H1 (cell line): ENCODE measurements around the gene CHRM3. TPM values are rescaled to one million over a fixed set of nuclear protein-coding genes. Genes with fewer than 3 reads are reported as not detected.

ENCODE experiments used
- CTCF ChIA-PET: fragments of 300-600 bp; sonication (Branson Sonifier 250); formaldehyde crosslinking; loops from one replicate; lab custom pipeline; 2021; ENCODE audit not compliant: partially characterized antibody; lab: Charles Lee
- POLR2A ChIA-PET: fragments of 300-600 bp; sonication (Branson Sonifier 250); formaldehyde crosslinking; loops from one replicate; lab custom pipeline; 2021; ENCODE audit warnings: inconsistent platforms; ENCODE audit not compliant: partially characterized antibody; lab: Charles Lee
- DNase-seq, 2 experiments: peaks; one replicate each; pipeline versions ENCODE4 v3.0.0 to v3.0.0-alpha.2; 2010 to 2022; ENCODE audit warnings: low spot score in 2 of 2, low read depth in 1 of 2, mixed read lengths in 1 of 2
- FAIRE-seq: peaks from 2 replicates; lab custom pipeline; 2011; peaks lifted over from hg19 to GRCh38; lab: Jason Lieb, UNC
- H2AFZ ChIP-seq: 2 replicates; pipeline ENCODE4 v1.8.1; 2012; ENCODE audit warnings: low read length, inconsistent platforms
- H2AK5ac ChIP-seq: 2 replicates; pipeline ENCODE4 v1.6.1; 2013; ENCODE audit warnings: low read depth, low read length
- H2BK120ac ChIP-seq: replicated peaks from 2 replicates; pipeline ENCODE3; 2013; ENCODE audit warnings: low read depth, low read length, inconsistent platforms
- H2BK12ac ChIP-seq: 2 replicates; pipeline ENCODE4 v1.6.1; 2013; ENCODE audit warnings: low read depth, low read length
- H2BK15ac ChIP-seq: 2 replicates; pipeline ENCODE4 v1.6.1; 2013; ENCODE audit warnings: low read length
- H2BK20ac ChIP-seq: 2 replicates; pipeline ENCODE4 v1.6.1; 2013; ENCODE audit warnings: low read length
- H2BK5ac ChIP-seq: 2 replicates; pipeline ENCODE4 v1.6.1; 2013; ENCODE audit warnings: low read depth, low read length
- H3K14ac ChIP-seq: 2 replicates; pipeline ENCODE4 v1.6.1; 2013; ENCODE audit warnings: inconsistent platforms; ENCODE audit not compliant: insufficient read length
- H3K18ac ChIP-seq: 2 replicates; pipeline ENCODE4 v1.6.1; 2013; ENCODE audit warnings: low read length; ENCODE audit errors: extremely low read depth
- H3K23ac ChIP-seq: 2 replicates; pipeline ENCODE4 v1.6.1; 2013; ENCODE audit warnings: inconsistent platforms; ENCODE audit not compliant: insufficient read length
- H3K23me2 ChIP-seq: 2 replicates; pipeline ENCODE4 v1.6.1; 2013; ENCODE audit warnings: low read depth, low read length
- H3K27ac ChIP-seq: 2 replicates; pipeline ENCODE4 v1.6.1; 2011; ENCODE audit warnings: low read depth, low read length, inconsistent platforms
- H3K27me3 ChIP-seq, 4 experiments: replicated peaks in 1 of 4; 1 replicate in 1 of 4; 2 replicates in 3 of 4; pipeline versions ENCODE4 v1.6.1 to v1.8.1; 2011 to 2013; ENCODE audit warnings: low read length in 3 of 4, mild to moderate bottlenecking in 3 of 4, inconsistent platforms in 2 of 4, mixed read lengths in 2 of 4, moderate library complexity in 1 of 4; ENCODE audit not compliant: control insufficient read depth in 3 of 4, insufficient read depth in 3 of 4; ENCODE audit errors: extremely low read depth in 1 of 4
- H3K36me3 ChIP-seq, 4 experiments: 2 replicates each; pipeline versions ENCODE4 v1.6.1 to v1.8.1; 2011 to 2013; ENCODE audit warnings: mild to moderate bottlenecking in 4 of 4, low read length in 3 of 4, moderate library complexity in 2 of 4, control low read depth in 1 of 4, inconsistent platforms in 1 of 4; ENCODE audit not compliant: insufficient read depth in 4 of 4, control insufficient read depth in 2 of 4
- H3K4ac ChIP-seq: replicated peaks from 2 replicates; pipeline ENCODE3; 2013; ENCODE audit warnings: low read length, low read depth, mixed read lengths, inconsistent platforms; ENCODE audit not compliant: insufficient read length
- H3K4me1 ChIP-seq, 4 experiments: replicated peaks in 1 of 4; 1 replicate in 1 of 4; 2 replicates in 3 of 4; pipeline versions ENCODE4 v1.6.1 to v1.8.1; 2011 to 2013; ENCODE audit warnings: low read length in 3 of 4, inconsistent platforms in 2 of 4, mixed read lengths in 1 of 4; ENCODE audit not compliant: insufficient read depth in 4 of 4, control insufficient read depth in 3 of 4
- H3K4me2 ChIP-seq, 2 experiments: 2 replicates each; pipeline versions ENCODE4 v1.6.1 to v1.8.1; 2011 to 2013; ENCODE audit warnings: low read depth in 2 of 2, low read length in 2 of 2, control low read depth in 1 of 2, inconsistent platforms in 1 of 2, mild to moderate bottlenecking in 1 of 2; ENCODE audit not compliant: insufficient read depth in 1 of 2
- H3K4me3 ChIP-seq, 4 experiments: fragments of 200-600, 300-600 bp in 1 of 4; sonication (generic), shearing (Covaris generic), sonication (Bioruptor Twin) in 1 of 4; 2 replicates each; pipeline versions ENCODE4 v1.5.1 to v1.8.1; 2011 to 2016; ENCODE audit warnings: low read length in 4 of 4, low read depth in 3 of 4, control low read depth in 2 of 4, inconsistent platforms in 2 of 4, mild to moderate bottlenecking in 2 of 4, mixed read lengths in 1 of 4, moderate library complexity in 1 of 4; ENCODE audit not compliant: insufficient read depth in 2 of 4; ENCODE audit errors: extremely low read depth in 1 of 4
- H3K56ac ChIP-seq: replicated peaks from 2 replicates; pipeline ENCODE3; 2013; ENCODE audit warnings: low read depth, mild to moderate bottlenecking, mixed read lengths, low read length, inconsistent platforms; ENCODE audit not compliant: insufficient read length
- H3K79me1 ChIP-seq: 2 replicates; pipeline ENCODE4 v1.6.1; 2013; ENCODE audit warnings: low read depth, low read length, control low read depth
- H3K79me2 ChIP-seq, 2 experiments: 2 replicates each; pipeline versions ENCODE4 v1.6.1 to v1.8.1; 2012 to 2013; ENCODE audit warnings: low read length in 2 of 2, mild to moderate bottlenecking in 2 of 2, inconsistent platforms in 1 of 2; ENCODE audit not compliant: insufficient read depth in 2 of 2, control insufficient read depth in 1 of 2
- H3K9ac ChIP-seq, 4 experiments: replicated peaks in 1 of 4; 1 replicate in 1 of 4; 2 replicates in 3 of 4; pipeline versions ENCODE4 v1.6.1 to v1.8.1; 2011 to 2013; ENCODE audit warnings: low read depth in 3 of 4, low read length in 3 of 4, control low read depth in 2 of 4, mild to moderate bottlenecking in 2 of 4, moderate library complexity in 2 of 4, inconsistent platforms in 1 of 4; ENCODE audit errors: extremely low read depth in 1 of 4
- H3K9me3 ChIP-seq, 2 experiments: 2 replicates each; pipeline versions ENCODE4 v1.6.1 to v1.8.1; 2012 to 2013; ENCODE audit warnings: mild to moderate bottlenecking in 2 of 2, moderate library complexity in 2 of 2, control low read depth in 1 of 2, inconsistent platforms in 1 of 2, low read depth in 1 of 2, low read length in 1 of 2, mixed read lengths in 1 of 2; ENCODE audit not compliant: insufficient read depth in 2 of 2
- H4K20me1 ChIP-seq, 2 experiments: replicated peaks in 1 of 2; 2 replicates each; pipeline versions ENCODE3 to v1.8.1; 2011 to 2013; ENCODE audit warnings: inconsistent platforms in 2 of 2, low read length in 2 of 2, mild to moderate bottlenecking in 1 of 2; ENCODE audit not compliant: insufficient read depth in 2 of 2, control insufficient read depth in 1 of 2
- H4K5ac ChIP-seq: 2 replicates; pipeline ENCODE4 v1.6.1; 2013; ENCODE audit warnings: low read length, low read depth, mixed read lengths, inconsistent platforms; ENCODE audit not compliant: insufficient read length
- H4K8ac ChIP-seq: 2 replicates; pipeline ENCODE4 v1.8.0; 2013; ENCODE audit warnings: mild to moderate bottlenecking, moderate library complexity, low read length, inconsistent platforms; ENCODE audit not compliant: insufficient read depth; ENCODE audit errors: extremely low read depth
- H4K91ac ChIP-seq: replicated peaks from 2 replicates; pipeline ENCODE3; 2013; ENCODE audit warnings: low read length, mixed read lengths, inconsistent platforms; ENCODE audit not compliant: insufficient read length
- CTBP2 ChIP-seq: IDR thresholded peaks from 2 replicates; pipeline ENCODE4 v1.7.0; 2011; ENCODE audit warnings: borderline replicate concordance, mild to moderate bottlenecking, moderate library complexity, mixed read lengths, low read length; ENCODE audit not compliant: insufficient read depth, insufficient read length
- WGBS, 2 experiments: shearing (Covaris generic) in 1 of 2; methylation state at CpG; one replicate each; pipeline versions ENCODE4 v1.1.6 to v1.1.7; 2013 to 2015; ENCODE audit warnings: low lambda C conversion rate in 2 of 2, mixed read lengths in 2 of 2, inconsistent platforms in 1 of 2, low coverage in 1 of 2, missing lambda C conversion rate in 1 of 2; ENCODE audit not compliant: insufficient replicate concordance in 2 of 2, insufficient coverage in 1 of 2, insufficient read length in 1 of 2; ENCODE audit errors: extremely low coverage in 1 of 2, missing lambda C conversion rate in 1 of 2; 5-methylcytosine and 5-hydroxymethylcytosine counted together
- polyA plus RNA-seq, 7 experiments: library from polyadenylated mRNA; depleted of rRNA in 3 of 7; stranded (reverse) in 5 of 7; unstranded in 2 of 7; fragments of >200 nt in 5 of 7; fragments of 200-250 nt in 2 of 7; gene quantifications; 1 replicate in 5 of 7; 2 replicates in 1 of 7; 4 replicates in 1 of 7; pipeline versions ENCODE4 v1.2.1 to v1.2.3, GENCODE V29; 2011 to 2013; ENCODE audit warnings: missing spikeins in 2 of 7, mixed read lengths in 2 of 7
- total RNA-seq: library from RNA; stranded (reverse); fragmentation: NEBNext Ultra II Directional; extraction: Animal tissue kit (Norgen Biotek cat#: 25700); gene quantifications from 2 replicates; pipeline ENCODE4 v1.2.1, GENCODE V29; 2021

Gene CHRM3
- total and polyA plus RNA-seq, 2 of the 8 experiments (the other 6 are each of a cell fraction or from before 2014, with no cell fraction given), result 3.3 to 5.0 TPM

DNA sequence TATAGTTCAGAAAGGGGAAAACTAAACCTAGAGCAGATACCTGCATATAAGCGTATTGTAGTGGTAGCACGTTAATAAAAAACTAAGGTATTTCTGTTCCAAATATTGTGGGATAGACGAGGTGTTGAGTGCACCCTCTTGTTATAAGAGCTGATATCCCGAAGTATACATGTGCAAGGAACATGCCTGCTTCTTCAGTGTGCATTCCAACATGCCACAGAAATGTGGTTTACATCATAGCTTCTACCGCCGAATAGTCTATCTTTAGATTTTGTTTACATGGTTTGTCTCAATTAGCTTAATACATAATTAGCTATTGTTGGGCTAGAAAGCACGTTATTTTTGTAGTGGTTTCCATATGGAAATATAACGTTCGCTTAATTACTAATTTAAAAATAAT is 2.2 kb downstream of the CHRM3 start:
- no peak for FAIRE-seq
- no peak overlapping the region for H3K14ac ChIP-seq
- WGBS, 2 experiments, result 91% methylated on average over 9 of the region's 9 CpGs; no CpG with 5 or more reads in 1 of the 2 experiments
- no peak overlapping the region for H3K23ac ChIP-seq
- peaks cover 0 to 4% (median 1%) of the 10 kb centered on the region in 4 experiments; a peak in 3 of 7 replicates for H3K4me1 ChIP-seq
- H3K18ac ChIP-seq, result no peak overlapping the region
- H4K5ac ChIP-seq, result no peak overlapping the region
- H3K9ac ChIP-seq, result no peak overlapping the region
- no peaks in the 10 kb centered on the region for H3K79me2 ChIP-seq
- H3K56ac ChIP-seq, result no peak overlapping the region
- peaks cover 1 to 2% of the 10 kb centered on the region in 2 experiments for H4K20me1 ChIP-seq
- no peaks in the 10 kb centered on the region for H3K9me3 ChIP-seq
- TF ChIP-seq CTBP2, result no peak
- CTCF ChIA-PET, result no interaction called here
- H3K23me2 ChIP-seq, result peaks cover 20% of the 10 kb centered on the region; the same call in 1 of the 2 replicates
- H3K4me2 ChIP-seq, result peak overlapping the region in 1 of 2 experiments; percentile 99; a peak in 1 of 4 replicates
- no peak overlapping the region for H3K27ac ChIP-seq
- no peak overlapping the region for H2BK20ac ChIP-seq
- POLR2A ChIA-PET, result no interaction called here
- H3K36me3 ChIP-seq, result no peaks in the 10 kb centered on the region
- H2BK15ac ChIP-seq, result no peak overlapping the region
- no peak overlapping the region for H2AFZ ChIP-seq
- no peaks in the 10 kb centered on the region for H3K79me1 ChIP-seq
- DNase-seq, result no peak
- H2BK12ac ChIP-seq, result no peak overlapping the region
- H2AK5ac ChIP-seq, result no peak overlapping the region
- 0 out of 8 replicates have a peak overlapping the region, but pooled peaks of 1 of the 4 experiments have one; percentile 83 for H3K4me3 ChIP-seq
- H2BK5ac ChIP-seq, result no peak overlapping the region
- H4K91ac ChIP-seq, result no peak overlapping the region
- H3K4ac ChIP-seq, result no peak overlapping the region
- H3K27me3 ChIP-seq, result peaks cover 6 to 31% (median 23%) of the 10 kb centered on the region in 4 experiments
- no peak overlapping the region for H2BK120ac ChIP-seq
- no peak overlapping the region for H4K8ac ChIP-seq
